HL-60 (cell line): ENCODE results near the gene USH2A.

Source experiments
- DNase-seq, 2 experiments: peaks; one replicate each; pipeline ENCODE4 v3.0.0-alpha.2; 2010 to 2020; ENCODE audit warnings: low read depth in 1 of 2, low spot score in 1 of 2
- H3K27ac ChIP-seq: fragments of 250-450 bp; sonication (Bioruptor Pico); replicated peaks from 2 replicates; pipeline ENCODE4 v1.5.1; 2020; ENCODE audit warnings: mild to moderate bottlenecking, moderate library complexity
- H3K27me3 ChIP-seq: fragments of 250-450 bp; sonication (Bioruptor Pico); 2 replicates; pipeline ENCODE4 v1.5.1; 2021; ENCODE audit warnings: mild to moderate bottlenecking, moderate library complexity; ENCODE audit not compliant: insufficient read depth, poor library complexity, severe bottlenecking
- H3K4me3 ChIP-seq: replicated peaks from 2 replicates; pipeline ENCODE4 v1.5.1; 2011; ENCODE audit warnings: mild to moderate bottlenecking, control low read depth, low read length; ENCODE audit not compliant: insufficient read depth
- GABPA ChIP-seq: IDR thresholded peaks from 2 replicates; pipeline ENCODE4 v1.6.1; 2012; ENCODE audit warnings: low read depth
- POLR2AphosphoS5 ChIP-seq: IDR thresholded peaks from 2 replicates; pipeline ENCODE4 v1.6.1; 2012; ENCODE audit warnings: low read depth
- SPI1 ChIP-seq: IDR thresholded peaks from 2 replicates; pipeline ENCODE4 v1.6.1; 2012; ENCODE audit warnings: low read depth, mild to moderate bottlenecking, borderline replicate concordance
- TF ChIP-seq, protein P1 (sequence below): IDR thresholded peaks from one replicate; pipeline ENCODE4 v1.5.1; 2011; ENCODE audit warnings: low read length, control low read depth, inconsistent platforms; ENCODE audit not compliant: insufficient read depth
- TF ChIP-seq, protein P2 (sequence below): IDR thresholded peaks from 2 replicates; pipeline ENCODE4 v1.6.1; 2012; ENCODE audit warnings: low read depth; ENCODE audit not compliant: insufficient replicate concordance

Gene USH2A

DNA sequence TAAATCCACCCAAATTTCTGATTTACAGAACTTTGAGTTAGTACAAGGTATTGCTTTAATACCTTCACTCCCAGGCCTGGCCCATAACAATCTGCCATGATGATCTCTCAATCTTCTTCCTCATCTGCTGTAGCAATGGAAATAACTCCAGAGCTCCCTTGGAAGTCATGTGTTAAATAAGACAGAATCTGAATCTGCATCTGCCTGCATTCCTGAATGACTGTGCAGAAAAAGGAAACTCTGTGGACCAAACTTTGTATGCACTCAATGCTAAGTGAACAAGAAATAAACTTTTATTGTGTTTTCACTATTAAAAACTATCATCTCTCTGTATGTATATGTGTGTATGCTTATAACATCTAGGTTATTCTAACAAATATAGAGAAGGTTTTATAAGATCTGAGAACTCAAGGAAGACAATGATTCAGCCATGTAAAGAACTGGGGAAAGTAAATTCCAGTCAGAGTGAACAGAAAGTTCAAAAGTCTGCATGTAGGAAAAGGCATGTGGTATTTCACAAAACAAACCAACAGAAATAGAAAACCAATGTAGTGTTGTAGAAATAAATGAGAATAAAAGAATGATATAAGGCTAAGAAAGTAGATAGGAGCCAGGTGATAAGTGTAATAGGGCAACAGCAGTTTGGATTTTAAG is 390.2 kb downstream of the USH2A start:
- DNase-seq = no peak
- H3K27me3 ChIP-seq = no peaks in the 10 kb centered on the region
- H3K4me3 ChIP-seq = no peak overlapping the region
- no peak overlapping the region for H3K27ac ChIP-seq
- TF ChIP-seq POLR2AphosphoS5 (no peak), SPI1 (no peak), GABPA (no peak)
- TF ChIP-seq, protein P1, sequence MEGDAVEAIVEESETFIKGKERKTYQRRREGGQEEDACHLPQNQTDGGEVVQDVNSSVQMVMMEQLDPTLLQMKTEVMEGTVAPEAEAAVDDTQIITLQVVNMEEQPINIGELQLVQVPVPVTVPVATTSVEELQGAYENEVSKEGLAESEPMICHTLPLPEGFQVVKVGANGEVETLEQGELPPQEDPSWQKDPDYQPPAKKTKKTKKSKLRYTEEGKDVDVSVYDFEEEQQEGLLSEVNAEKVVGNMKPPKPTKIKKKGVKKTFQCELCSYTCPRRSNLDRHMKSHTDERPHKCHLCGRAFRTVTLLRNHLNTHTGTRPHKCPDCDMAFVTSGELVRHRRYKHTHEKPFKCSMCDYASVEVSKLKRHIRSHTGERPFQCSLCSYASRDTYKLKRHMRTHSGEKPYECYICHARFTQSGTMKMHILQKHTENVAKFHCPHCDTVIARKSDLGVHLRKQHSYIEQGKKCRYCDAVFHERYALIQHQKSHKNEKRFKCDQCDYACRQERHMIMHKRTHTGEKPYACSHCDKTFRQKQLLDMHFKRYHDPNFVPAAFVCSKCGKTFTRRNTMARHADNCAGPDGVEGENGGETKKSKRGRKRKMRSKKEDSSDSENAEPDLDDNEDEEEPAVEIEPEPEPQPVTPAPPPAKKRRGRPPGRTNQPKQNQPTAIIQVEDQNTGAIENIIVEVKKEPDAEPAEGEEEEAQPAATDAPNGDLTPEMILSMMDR = no peak
- TF ChIP-seq, protein P2, sequence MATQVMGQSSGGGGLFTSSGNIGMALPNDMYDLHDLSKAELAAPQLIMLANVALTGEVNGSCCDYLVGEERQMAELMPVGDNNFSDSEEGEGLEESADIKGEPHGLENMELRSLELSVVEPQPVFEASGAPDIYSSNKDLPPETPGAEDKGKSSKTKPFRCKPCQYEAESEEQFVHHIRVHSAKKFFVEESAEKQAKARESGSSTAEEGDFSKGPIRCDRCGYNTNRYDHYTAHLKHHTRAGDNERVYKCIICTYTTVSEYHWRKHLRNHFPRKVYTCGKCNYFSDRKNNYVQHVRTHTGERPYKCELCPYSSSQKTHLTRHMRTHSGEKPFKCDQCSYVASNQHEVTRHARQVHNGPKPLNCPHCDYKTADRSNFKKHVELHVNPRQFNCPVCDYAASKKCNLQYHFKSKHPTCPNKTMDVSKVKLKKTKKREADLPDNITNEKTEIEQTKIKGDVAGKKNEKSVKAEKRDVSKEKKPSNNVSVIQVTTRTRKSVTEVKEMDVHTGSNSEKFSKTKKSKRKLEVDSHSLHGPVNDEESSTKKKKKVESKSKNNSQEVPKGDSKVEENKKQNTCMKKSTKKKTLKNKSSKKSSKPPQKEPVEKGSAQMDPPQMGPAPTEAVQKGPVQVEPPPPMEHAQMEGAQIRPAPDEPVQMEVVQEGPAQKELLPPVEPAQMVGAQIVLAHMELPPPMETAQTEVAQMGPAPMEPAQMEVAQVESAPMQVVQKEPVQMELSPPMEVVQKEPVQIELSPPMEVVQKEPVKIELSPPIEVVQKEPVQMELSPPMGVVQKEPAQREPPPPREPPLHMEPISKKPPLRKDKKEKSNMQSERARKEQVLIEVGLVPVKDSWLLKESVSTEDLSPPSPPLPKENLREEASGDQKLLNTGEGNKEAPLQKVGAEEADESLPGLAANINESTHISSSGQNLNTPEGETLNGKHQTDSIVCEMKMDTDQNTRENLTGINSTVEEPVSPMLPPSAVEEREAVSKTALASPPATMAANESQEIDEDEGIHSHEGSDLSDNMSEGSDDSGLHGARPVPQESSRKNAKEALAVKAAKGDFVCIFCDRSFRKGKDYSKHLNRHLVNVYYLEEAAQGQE = no peak

DNA sequence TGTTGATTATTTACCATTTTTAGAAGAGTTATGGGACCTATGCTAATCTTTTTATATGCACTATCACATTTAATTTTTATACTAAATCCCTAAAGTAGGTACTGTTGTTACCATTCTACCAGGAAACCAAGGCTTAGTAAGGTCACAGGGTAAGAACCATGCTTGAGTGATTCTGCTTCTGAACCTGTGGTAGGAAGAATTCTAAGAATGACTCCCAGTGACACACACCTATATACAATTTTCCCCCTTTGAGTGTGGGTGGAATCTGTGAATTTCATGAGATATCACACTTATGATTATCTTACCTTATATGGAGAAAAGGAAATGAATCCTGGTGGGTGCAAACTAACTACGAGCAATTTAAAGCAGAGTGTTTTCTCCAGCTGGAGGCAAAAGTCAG is 391.0 kb downstream of the USH2A start:
- no peak for DNase-seq
- Histone ChIP-seq H3K4me3 (no peak overlapping the region), H3K27me3 (no peaks in the 10 kb centered on the region), H3K27ac (no peak overlapping the region)
- TF ChIP-seq, protein P2 = no peak
- TF ChIP-seq POLR2AphosphoS5 (no peak), GABPA (no peak), SPI1 (no peak)
- TF ChIP-seq, protein P1 = no peak

DNA sequence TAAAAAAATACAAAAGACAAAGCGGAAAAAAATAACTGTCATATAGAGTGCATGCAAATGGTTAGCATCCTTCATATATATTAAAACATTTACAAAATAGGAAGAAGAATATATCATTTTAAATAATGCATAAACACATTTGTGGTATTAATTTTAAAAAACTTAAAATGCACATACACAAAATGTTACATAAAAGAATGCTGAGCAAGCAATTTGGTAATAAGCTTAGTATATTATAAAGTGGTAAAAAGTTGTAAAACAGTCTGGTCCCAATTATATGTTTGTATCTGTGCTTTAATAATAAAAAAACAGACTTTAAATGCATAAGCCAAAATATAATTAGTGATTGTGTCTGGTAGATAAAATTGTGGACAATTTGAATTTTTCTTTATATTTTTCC is 394.6 kb downstream of the USH2A start:
- no peak overlapping the region for H3K4me3 ChIP-seq
- TF ChIP-seq, protein P2 = no peak
- TF ChIP-seq GABPA = no peak
- TF ChIP-seq, protein P1 = no peak
- no peak for TF ChIP-seq POLR2AphosphoS5
- no peak for TF ChIP-seq SPI1
- no peak for DNase-seq
- no peaks in the 10 kb centered on the region for H3K27me3 ChIP-seq
- H3K27ac ChIP-seq = no peak overlapping the region
